IMR-90 (cell line): ENCODE results near the gene PAPPA. TPM values are rescaled to one million over a fixed set of nuclear protein-coding genes. Genes with fewer than 3 reads are reported as not detected.

Experiments used
- ATAC-seq: fragments of 200-7000 bp; cut with Tn5 transposase; 2 replicates; pipeline ENCODE4 v1.9.1; 2020; ENCODE audit warnings: low read depth, mild to moderate bottlenecking, moderate library complexity
- BruUV-seq: library from RNA; stranded (reverse); fragments of 400-500 nt; replicated peaks from 2 replicates; lab custom pipeline; 2021; lab: Mats Ljungman, UMichigan
- CTCF ChIA-PET: fragments of 300-600 bp; formaldehyde crosslinking; extraction: SDS; loops from one replicate; lab custom pipeline; 2021; ENCODE audit warnings: antibody characterized with exemption; lab: Yijun Ruan, JAX
- POLR2A ChIA-PET: fragments of 300-600 bp; sonication (Branson Sonifier 250); formaldehyde crosslinking; loops from one replicate; lab custom pipeline; 2022; ENCODE audit warnings: antibody characterized with exemption; ENCODE audit not compliant: unreplicated experiment; lab: Charles Lee
- DNase-seq: peaks from one replicate; pipeline ENCODE4 v3.0.0; 2013
- H2AFZ ChIP-seq: replicated peaks from 2 replicates; pipeline ENCODE3; 2013; ENCODE audit warnings: low read length, mild to moderate bottlenecking; ENCODE audit not compliant: poor library complexity
- H2AK5ac ChIP-seq: 2 replicates; pipeline ENCODE4 v1.6.1; 2013; ENCODE audit warnings: low read depth, low read length, inconsistent platforms
- H2AK9ac ChIP-seq: replicated peaks from 2 replicates; pipeline ENCODE3; 2013; ENCODE audit warnings: mild to moderate bottlenecking, low read depth, low read length, moderate library complexity; ENCODE audit not compliant: poor library complexity
- H2BK120ac ChIP-seq: 2 replicates; pipeline ENCODE4 v1.6.1; 2013; ENCODE audit warnings: low read depth, low read length, inconsistent platforms
- H2BK15ac ChIP-seq: 3 replicates; pipeline ENCODE4 v1.6.1; 2013; ENCODE audit warnings: low read depth, low read length, inconsistent platforms
- H2BK20ac ChIP-seq: 2 replicates; pipeline ENCODE4 v1.6.1; 2013; ENCODE audit warnings: low read depth, mild to moderate bottlenecking, inconsistent platforms, low read length, moderate library complexity
- H2BK5ac ChIP-seq: 2 replicates; pipeline ENCODE4 v1.6.1; 2013; ENCODE audit warnings: mild to moderate bottlenecking, low read depth, low read length, inconsistent platforms; ENCODE audit not compliant: poor library complexity, severe bottlenecking
- H3K14ac ChIP-seq: replicated peaks from 2 replicates; pipeline ENCODE4 v1.6.1; 2013; ENCODE audit warnings: low read depth, low read length, inconsistent platforms
- H3K18ac ChIP-seq: 2 replicates; pipeline ENCODE4 v1.6.1; 2013; ENCODE audit warnings: low read depth, low read length, control low read depth
- H3K23ac ChIP-seq: 2 replicates; pipeline ENCODE4 v1.6.1; 2013; ENCODE audit warnings: low read depth, low read length, inconsistent platforms
- H3K27ac ChIP-seq: 2 replicates; pipeline ENCODE4 v1.5.1; 2013; ENCODE audit warnings: mild to moderate bottlenecking, control low read depth, low read length; ENCODE audit not compliant: insufficient read depth
- H3K27me3 ChIP-seq: 2 replicates; pipeline ENCODE4 v1.6.1; 2013; ENCODE audit warnings: low read length; ENCODE audit not compliant: control insufficient read depth, insufficient read depth
- H3K36me3 ChIP-seq: 2 replicates; pipeline ENCODE4 v1.6.1; 2013; ENCODE audit warnings: low read length, mixed read lengths; ENCODE audit not compliant: control insufficient read depth, insufficient read depth
- H3K4ac ChIP-seq: 2 replicates; pipeline ENCODE4 v1.6.1; 2013; ENCODE audit warnings: low read depth, low read length, inconsistent platforms
- H3K4me1 ChIP-seq: 2 replicates; pipeline ENCODE4 v1.6.1; 2013; ENCODE audit warnings: low read length, mixed read lengths; ENCODE audit not compliant: control insufficient read depth, insufficient read depth
- H3K4me2 ChIP-seq: 2 replicates; pipeline ENCODE4 v1.6.1; 2013; ENCODE audit warnings: low read depth, mild to moderate bottlenecking, control low read depth, low read length, moderate library complexity
- H3K4me3 ChIP-seq: 2 replicates; pipeline ENCODE4 v1.5.1; 2013; ENCODE audit warnings: low read depth, mild to moderate bottlenecking, control low read depth, low read length, moderate library complexity; ENCODE audit not compliant: insufficient read depth
- H3K56ac ChIP-seq: 2 replicates; pipeline ENCODE4 v1.6.1; 2013; ENCODE audit warnings: low read length, inconsistent platforms; ENCODE audit not compliant: insufficient read depth; ENCODE audit errors: extremely low read depth
- H3K79me1 ChIP-seq, 2 experiments: 2 replicates each; pipeline ENCODE4 v1.6.1; 2013; ENCODE audit warnings: low read length in 2 of 2, inconsistent platforms in 1 of 2, low read depth in 1 of 2
- H3K9ac ChIP-seq: 2 replicates; pipeline ENCODE4 v1.6.1; 2013; ENCODE audit warnings: low read depth, low read length, control low read depth
- H3K9me1 ChIP-seq: 2 replicates; pipeline ENCODE4 v1.6.1; 2013; ENCODE audit warnings: low read length, inconsistent platforms; ENCODE audit not compliant: insufficient read depth
- H3K9me3 ChIP-seq: 2 replicates; pipeline ENCODE4 v1.6.1; 2013; ENCODE audit warnings: low read length; ENCODE audit not compliant: control insufficient read depth, insufficient read depth
- H4K20me1 ChIP-seq: 2 replicates; pipeline ENCODE4 v1.6.1; 2013; ENCODE audit warnings: low read length, inconsistent platforms; ENCODE audit not compliant: insufficient read depth
- H4K5ac ChIP-seq: 2 replicates; pipeline ENCODE4 v1.6.1; 2013; ENCODE audit warnings: mild to moderate bottlenecking, low read depth, low read length, control low read depth
- H4K8ac ChIP-seq, 2 experiments: 2 replicates each; pipeline ENCODE4 v1.6.1; 2013; ENCODE audit warnings: low read depth in 2 of 2, low read length in 2 of 2, control low read depth in 1 of 2, inconsistent platforms in 1 of 2
- H4K91ac ChIP-seq: 2 replicates; pipeline ENCODE4 v1.6.1; 2013; ENCODE audit warnings: low read depth, low read length, inconsistent platforms; ENCODE audit not compliant: insufficient read depth
- BHLHE40 ChIP-seq: fragments of 150-350 bp; IDR thresholded peaks from 2 replicates; pipeline ENCODE4 v1.6.1; 2016; ENCODE audit warnings: mild to moderate bottlenecking, low read depth, low read length
- CEBPB ChIP-seq: IDR thresholded peaks from 2 replicates; pipeline ENCODE4 v1.6.1; 2012; ENCODE audit warnings: low read depth, low read length, improper control_type of control experiment
- CHD1 ChIP-seq: IDR thresholded peaks from 2 replicates; pipeline ENCODE4 v1.6.1; 2012; ENCODE audit warnings: low read depth, low read length, improper control_type of control experiment
- CTCF ChIP-seq: conservative IDR thresholded peaks from 2 replicates; pipeline ENCODE4 v1.5.1; 2012; ENCODE audit warnings: mild to moderate bottlenecking, low read depth, low read length, improper control_type of control experiment
- ELK1 ChIP-seq: fragments of 150-350 bp; IDR thresholded peaks from 2 replicates; pipeline ENCODE4 v1.6.1; 2016; ENCODE audit warnings: low read depth, mild to moderate bottlenecking, low read length, moderate library complexity, borderline replicate concordance
- FOS ChIP-seq: fragments of 150-350 bp; IDR thresholded peaks from 2 replicates; pipeline ENCODE4 v1.6.1; 2016; ENCODE audit warnings: low read depth, low read length
- MAFK ChIP-seq: IDR thresholded peaks from 2 replicates; pipeline ENCODE4 v1.6.1; 2012; ENCODE audit warnings: low read depth, low read length, improper control_type of control experiment
- MAZ ChIP-seq: IDR thresholded peaks from 2 replicates; pipeline ENCODE4 v1.6.1; 2012; ENCODE audit warnings: low read depth, mild to moderate bottlenecking, low read length, improper control_type of control experiment, moderate library complexity, borderline replicate concordance
- MXI1 ChIP-seq: IDR thresholded peaks from 2 replicates; pipeline ENCODE4 v1.6.1; 2012; ENCODE audit warnings: low read depth, mild to moderate bottlenecking, low read length, moderate library complexity, borderline replicate concordance
- NFE2L2 ChIP-seq: fragments of 150-350 bp; IDR thresholded peaks from 2 replicates; pipeline ENCODE4 v1.6.1; 2016; ENCODE audit warnings: low read depth, mild to moderate bottlenecking, low read length
- POLR2A ChIP-seq: IDR thresholded peaks from 2 replicates; pipeline ENCODE4 v1.6.1; 2012; ENCODE audit warnings: mild to moderate bottlenecking, low read depth, low read length
- RAD21 ChIP-seq: IDR thresholded peaks from 2 replicates; pipeline ENCODE4 v1.6.1; 2012; ENCODE audit warnings: low read length, improper control_type of control experiment
- RCOR1 ChIP-seq: IDR thresholded peaks from 2 replicates; pipeline ENCODE4 v1.6.1; 2012; ENCODE audit warnings: mild to moderate bottlenecking, low read length, improper control_type of control experiment; ENCODE audit not compliant: insufficient replicate concordance
- RFX5 ChIP-seq: IDR thresholded peaks from 2 replicates; pipeline ENCODE4 v1.8.0; 2012; ENCODE audit warnings: low read depth, mild to moderate bottlenecking, low read length, moderate library complexity
- SMC3 ChIP-seq: fragments of 150-350 bp; IDR thresholded peaks from 2 replicates; pipeline ENCODE4 v1.6.1; 2016; ENCODE audit warnings: low read depth, mild to moderate bottlenecking, antibody characterized with exemption, low read length, moderate library complexity
- USF2 ChIP-seq: fragments of 150-350 bp; IDR thresholded peaks from 2 replicates; pipeline ENCODE4 v1.6.1; 2017; ENCODE audit warnings: mild to moderate bottlenecking, antibody characterized with exemption, low read length, low read depth
- dilution Hi-C: fragments of 300-500 bp; cut with HindIII; formaldehyde crosslinking; loops from one replicate; pipeline ENCODE4 v1.14.3; 2018; ENCODE audit warnings: low sequenced_read_pairs; ENCODE audit not compliant: unreplicated experiment
- in situ Hi-C: fragments of 300-500 bp; cut with MboI; formaldehyde crosslinking; loops from 3 replicates; pipeline ENCODE4 v1.14.3; 2019; ENCODE audit warnings: low sequenced_read_pairs, inconsistent platforms, mixed read lengths
- intact Hi-C: fragments of 100-400 bp; cut with micrococcal nuclease; formaldehyde crosslinking; loops from 2 replicates; pipeline ENCODE4 v1.10.0; 2022
- polyA plus RNA-seq, 3 experiments: library from polyadenylated mRNA; depleted of rRNA; stranded (reverse); fragments of >200 nt; gene quantifications; 2 replicates each; pipeline ENCODE4 v1.2.3, GENCODE V29; 2012; ENCODE audit warnings: low replicate concordance in 1 of 3
- total RNA-seq: library from RNA; depleted of rRNA; stranded (reverse); fragments of >200 nt; gene quantifications from 2 replicates; pipeline ENCODE4 v1.2.3, GENCODE V29; 2012

PAPPA gene
- total and polyA plus RNA-seq, 2 of the 4 experiments (the other 2 are of a cell fraction), result 8.3 to 12.4 TPM

- Histone ChIP-seq H3K9me1 (no peaks in the 10 kb centered on the region; the same call in 1 of the 2 replicates), H3K9me3 (no peaks in the 10 kb centered on the region; the same call in 1 of the 2 replicates), H3K4me2 (no peak overlapping the region), H4K91ac (no peak overlapping the region), H4K8ac (no peak overlapping the region), H2BK5ac (no peak overlapping the region), H2AK5ac (no peak overlapping the region), H3K23ac (no peak overlapping the region), H3K56ac (no peak overlapping the region), H3K4me1 (peaks cover 8% of the 10 kb centered on the region), H3K9ac (no peak overlapping the region), H3K14ac (no peak overlapping the region), H2AFZ (no peak overlapping the region), H3K27me3 (no peaks in the 10 kb centered on the region), H2AK9ac (no peak overlapping the region), H3K36me3 (peaks cover 20% of the 10 kb centered on the region), H3K18ac (no peak overlapping the region), H2BK120ac (no peak overlapping the region), H3K79me1 (peaks cover 31 to 63% of the 10 kb centered on the region in 2 experiments), H4K20me1 (peaks cover 39% of the 10 kb centered on the region), H3K4ac (no peak overlapping the region), H3K27ac (no peak overlapping the region), H2BK20ac (no peak overlapping the region), H3K4me3 (no peak overlapping the region), H2BK15ac (no peak overlapping the region), H4K5ac (no peak overlapping the region)
- TF ChIP-seq MAFK (no peak), CHD1 (no peak), RFX5 (no peak), MAZ (no peak), CTCF (no peak), RCOR1 (no peak), FOS (no peak), RAD21 (no peak), POLR2A (no peak), CEBPB (no peak), SMC3 (no peak), BHLHE40 (no peak), MXI1 (no peak), NFE2L2 (no peak), ELK1 (no peak), USF2 (no peak)
- dilution Hi-C loops (no loop called here), intact Hi-C loops (no loop called here), in situ Hi-C loops (no loop called here)
- POLR2A ChIA-PET, result no interaction called here
- no TSS peak for BruUV-seq
- DNase-seq (no peak), ATAC-seq (peak; percentile 40)
- CTCF ChIA-PET, result no interaction called here
These were observed 14.6 kb downstream of the PAPPA start for GRCh38 chr9:116168231-116168630.
